ENCODE measurements around the gene CCDC14.
"Not testable (repeated sequence)": the region's sequence is repeated elsewhere in the genome, so short reads cannot be mapped to it uniquely, and the experiment has no call there.

The CCDC14 gene

GRCh38 chr3:123981317-123981716 is 20.3 kb upstream of the CCDC14 start:
- not testable (repeated sequence) for H3K27me3 ChIP-seq (ENCODE audit: control insufficient read depth in 1 of 2, insufficient read depth in 2 of 2, low read length in 2 of 2); H3K4me1 ChIP-seq (ENCODE audit: insufficient read depth, low read length); H3K9me3 ChIP-seq (ENCODE audit: low read length); H3K9ac ChIP-seq (ENCODE audit: low read length); H3K4me3 ChIP-seq (ENCODE audit: low read depth in 1 of 2, low read length in 2 of 2); H3K36me3 ChIP-seq (ENCODE audit: insufficient read depth, low read length); H3K27ac ChIP-seq (ENCODE audit: low read depth, low read length)

GRCh38 chr3:123980539-123980938 is 19.5 kb upstream of the CCDC14 start:
- no peaks in the 10 kb centered on the region for H3K36me3 ChIP-seq (ENCODE audit: insufficient read depth, low read length)
- peak overlapping the region in 1 of 2 donors; percentile 75 for H3K4me3 ChIP-seq (ENCODE audit: low read depth in 1 of 2, low read length in 2 of 2)
- H3K27ac ChIP-seq (ENCODE audit: low read depth, low read length), result no peak overlapping the region
- H3K9ac ChIP-seq (ENCODE audit: low read length), result no peak overlapping the region
- no peaks in the 10 kb centered on the region for H3K9me3 ChIP-seq (ENCODE audit: low read length)
- H3K4me1 ChIP-seq (ENCODE audit: insufficient read depth, low read length), result no peaks in the 10 kb centered on the region
- no peaks in the 10 kb centered on the region for H3K27me3 ChIP-seq (ENCODE audit: control insufficient read depth in 1 of 2, insufficient read depth in 2 of 2, low read length in 2 of 2)

GRCh38 chr3:123979525-123980501 is 18.8 kb upstream of the CCDC14 start:
- not testable (repeated sequence) for H3K4me1 ChIP-seq (ENCODE audit: insufficient read depth, low read length); H3K36me3 ChIP-seq (ENCODE audit: insufficient read depth, low read length); H3K9ac ChIP-seq (ENCODE audit: low read length); H3K27me3 ChIP-seq (ENCODE audit: control insufficient read depth in 1 of 2, insufficient read depth in 2 of 2, low read length in 2 of 2); H3K27ac ChIP-seq (ENCODE audit: low read depth, low read length); H3K9me3 ChIP-seq (ENCODE audit: low read length)
- H3K4me3 ChIP-seq (ENCODE audit: low read depth in 1 of 2, low read length in 2 of 2), result peak overlapping the region in 1 of 2 donors; percentile 75

GRCh38 chr3:123976904-123977303 is 15.9 kb upstream of the CCDC14 start:
- not testable (repeated sequence) for H3K27ac ChIP-seq (ENCODE audit: low read depth, low read length); H3K9me3 ChIP-seq (ENCODE audit: low read length); H3K4me3 ChIP-seq (ENCODE audit: low read depth in 1 of 2, low read length in 2 of 2); H3K4me1 ChIP-seq (ENCODE audit: insufficient read depth, low read length); H3K36me3 ChIP-seq (ENCODE audit: insufficient read depth, low read length); H3K27me3 ChIP-seq (ENCODE audit: control insufficient read depth in 1 of 2, insufficient read depth in 2 of 2, low read length in 2 of 2); H3K9ac ChIP-seq (ENCODE audit: low read length)

- H3K4me1 ChIP-seq (ENCODE audit: insufficient read depth, low read length); H3K9ac ChIP-seq (ENCODE audit: low read length); H3K27me3 ChIP-seq (ENCODE audit: control insufficient read depth in 1 of 2, insufficient read depth in 2 of 2, low read length in 2 of 2); H3K4me3 ChIP-seq (ENCODE audit: low read depth in 1 of 2, low read length in 2 of 2); H3K36me3 ChIP-seq (ENCODE audit: insufficient read depth, low read length); H3K9me3 ChIP-seq (ENCODE audit: low read length); H3K27ac ChIP-seq (ENCODE audit: low read depth, low read length): not testable (repeated sequence)
These were observed 15.3 kb upstream of the CCDC14 start for GRCh38 chr3:123976181-123976898.

- not testable (repeated sequence) for H3K9ac ChIP-seq (ENCODE audit: low read length); H3K27me3 ChIP-seq (ENCODE audit: control insufficient read depth in 1 of 2, insufficient read depth in 2 of 2, low read length in 2 of 2); H3K4me3 ChIP-seq (ENCODE audit: low read depth in 1 of 2, low read length in 2 of 2); H3K27ac ChIP-seq (ENCODE audit: low read depth, low read length); H3K36me3 ChIP-seq (ENCODE audit: insufficient read depth, low read length); H3K9me3 ChIP-seq (ENCODE audit: low read length); H3K4me1 ChIP-seq (ENCODE audit: insufficient read depth, low read length)
These were observed 14.0 kb upstream of the CCDC14 start for GRCh38 chr3:123975030-123975429.

GRCh38 chr3:123971406-123971805 is 10.4 kb upstream of the CCDC14 start:
- Histone ChIP-seq H3K9ac (ENCODE audit: low read length) (no peak overlapping the region), H3K9me3 (ENCODE audit: low read length) (no peaks in the 10 kb centered on the region), H3K4me3 (ENCODE audit: low read depth in 1 of 2, low read length in 2 of 2) (no peak overlapping the region), H3K36me3 (ENCODE audit: insufficient read depth, low read length) (no peaks in the 10 kb centered on the region), H3K27me3 (ENCODE audit: control insufficient read depth in 1 of 2, insufficient read depth in 2 of 2, low read length in 2 of 2) (no peaks in the 10 kb centered on the region), H3K4me1 (ENCODE audit: insufficient read depth, low read length) (no peaks in the 10 kb centered on the region), H3K27ac (ENCODE audit: low read depth, low read length) (no peak overlapping the region)

GRCh38 chr3:123967260-123967659 is 6.2 kb upstream of the CCDC14 start:
- H3K36me3 ChIP-seq (ENCODE audit: insufficient read depth, low read length); H3K4me3 ChIP-seq (ENCODE audit: low read depth in 1 of 2, low read length in 2 of 2); H3K27me3 ChIP-seq (ENCODE audit: control insufficient read depth in 1 of 2, insufficient read depth in 2 of 2, low read length in 2 of 2); H3K27ac ChIP-seq (ENCODE audit: low read depth, low read length); H3K4me1 ChIP-seq (ENCODE audit: insufficient read depth, low read length); H3K9me3 ChIP-seq (ENCODE audit: low read length); H3K9ac ChIP-seq (ENCODE audit: low read length): not testable (repeated sequence)

GRCh38 chr3:123966799-123967198 is 5.8 kb upstream of the CCDC14 start:
- not testable (repeated sequence) for H3K9ac ChIP-seq (ENCODE audit: low read length); H3K27me3 ChIP-seq (ENCODE audit: control insufficient read depth in 1 of 2, insufficient read depth in 2 of 2, low read length in 2 of 2); H3K36me3 ChIP-seq (ENCODE audit: insufficient read depth, low read length); H3K4me1 ChIP-seq (ENCODE audit: insufficient read depth, low read length); H3K27ac ChIP-seq (ENCODE audit: low read depth, low read length); H3K9me3 ChIP-seq (ENCODE audit: low read length); H3K4me3 ChIP-seq (ENCODE audit: low read depth in 1 of 2, low read length in 2 of 2)

- not testable (repeated sequence) for H3K4me1 ChIP-seq (ENCODE audit: insufficient read depth, low read length); H3K4me3 ChIP-seq (ENCODE audit: low read depth in 1 of 2, low read length in 2 of 2); H3K9ac ChIP-seq (ENCODE audit: low read length); H3K9me3 ChIP-seq (ENCODE audit: low read length); H3K27ac ChIP-seq (ENCODE audit: low read depth, low read length); H3K27me3 ChIP-seq (ENCODE audit: control insufficient read depth in 1 of 2, insufficient read depth in 2 of 2, low read length in 2 of 2); H3K36me3 ChIP-seq (ENCODE audit: insufficient read depth, low read length)
These were observed 3.8 kb upstream of the CCDC14 start for GRCh38 chr3:123964793-123965192.

GRCh38 chr3:123961508-123961856 is 453 bp upstream of the CCDC14 start:
- H3K27me3 ChIP-seq (ENCODE audit: control insufficient read depth in 1 of 2, insufficient read depth in 2 of 2, low read length in 2 of 2), result no peaks in the 10 kb centered on the region
- peak overlapping the region; percentile 8 for H3K9ac ChIP-seq (ENCODE audit: low read length)
- H3K4me3 ChIP-seq (ENCODE audit: low read depth in 1 of 2, low read length in 2 of 2), result peak overlapping the region in 1 of 2 donors; percentile 74
- H3K36me3 ChIP-seq (ENCODE audit: insufficient read depth, low read length), result no peaks in the 10 kb centered on the region
- no peaks in the 10 kb centered on the region for H3K9me3 ChIP-seq (ENCODE audit: low read length)
- H3K27ac ChIP-seq (ENCODE audit: low read depth, low read length), result no peak overlapping the region
- peaks cover 8% of the 10 kb centered on the region for H3K4me1 ChIP-seq (ENCODE audit: insufficient read depth, low read length)

GRCh38 chr3:123953735-123954134 is 7.3 kb downstream of the CCDC14 start:
- H3K9ac ChIP-seq (ENCODE audit: low read length), result no peak overlapping the region
- H3K9me3 ChIP-seq (ENCODE audit: low read length), result no peaks in the 10 kb centered on the region
- H3K27me3 ChIP-seq (ENCODE audit: control insufficient read depth in 1 of 2, insufficient read depth in 2 of 2, low read length in 2 of 2), result no peaks in the 10 kb centered on the region
- H3K36me3 ChIP-seq (ENCODE audit: insufficient read depth, low read length), result peaks cover 21% of the 10 kb centered on the region
- no peak overlapping the region for H3K27ac ChIP-seq (ENCODE audit: low read depth, low read length)
- no peak overlapping the region for H3K4me3 ChIP-seq (ENCODE audit: low read depth in 1 of 2, low read length in 2 of 2)
- no peaks in the 10 kb centered on the region for H3K4me1 ChIP-seq (ENCODE audit: insufficient read depth, low read length)
